H1 (cell line): ENCODE data around the gene ZNF423. TPM values are rescaled to one million over a fixed set of nuclear protein-coding genes. Genes with fewer than 3 reads are reported as not detected.

ENCODE experiments used
- CTCF ChIA-PET: fragments of 300-600 bp; sonication (Branson Sonifier 250); formaldehyde crosslinking; loops from one replicate; lab custom pipeline; 2021; ENCODE audit not compliant: partially characterized antibody; lab: Charles Lee
- POLR2A ChIA-PET: fragments of 300-600 bp; sonication (Branson Sonifier 250); formaldehyde crosslinking; loops from one replicate; lab custom pipeline; 2021; ENCODE audit warnings: inconsistent platforms; ENCODE audit not compliant: partially characterized antibody; lab: Charles Lee
- DNase-seq, 2 experiments: peaks; one replicate each; pipeline versions ENCODE4 v3.0.0 to v3.0.0-alpha.2; 2010 to 2022; ENCODE audit warnings: low spot score in 2 of 2, low read depth in 1 of 2, mixed read lengths in 1 of 2
- FAIRE-seq: peaks from 2 replicates; lab custom pipeline; 2011; peaks lifted over from hg19 to GRCh38; lab: Jason Lieb, UNC
- H2AFZ ChIP-seq: 2 replicates; pipeline ENCODE4 v1.8.1; 2012; ENCODE audit warnings: low read length, inconsistent platforms
- H2AK5ac ChIP-seq: 2 replicates; pipeline ENCODE4 v1.6.1; 2013; ENCODE audit warnings: low read depth, low read length
- H2BK120ac ChIP-seq: replicated peaks from 2 replicates; pipeline ENCODE3; 2013; ENCODE audit warnings: low read depth, low read length, inconsistent platforms
- H2BK12ac ChIP-seq: 2 replicates; pipeline ENCODE4 v1.6.1; 2013; ENCODE audit warnings: low read depth, low read length
- H2BK15ac ChIP-seq: 2 replicates; pipeline ENCODE4 v1.6.1; 2013; ENCODE audit warnings: low read length
- H2BK20ac ChIP-seq: 2 replicates; pipeline ENCODE4 v1.6.1; 2013; ENCODE audit warnings: low read length
- H2BK5ac ChIP-seq: 2 replicates; pipeline ENCODE4 v1.6.1; 2013; ENCODE audit warnings: low read depth, low read length
- H3K14ac ChIP-seq: 2 replicates; pipeline ENCODE4 v1.6.1; 2013; ENCODE audit warnings: inconsistent platforms; ENCODE audit not compliant: insufficient read length
- H3K18ac ChIP-seq: 2 replicates; pipeline ENCODE4 v1.6.1; 2013; ENCODE audit warnings: low read length; ENCODE audit errors: extremely low read depth
- H3K23ac ChIP-seq: 2 replicates; pipeline ENCODE4 v1.6.1; 2013; ENCODE audit warnings: inconsistent platforms; ENCODE audit not compliant: insufficient read length
- H3K23me2 ChIP-seq: 2 replicates; pipeline ENCODE4 v1.6.1; 2013; ENCODE audit warnings: low read depth, low read length
- H3K27ac ChIP-seq: 2 replicates; pipeline ENCODE4 v1.6.1; 2011; ENCODE audit warnings: low read depth, low read length, inconsistent platforms
- H3K27me3 ChIP-seq, 4 experiments: replicated peaks in 1 of 4; 1 replicate in 1 of 4; 2 replicates in 3 of 4; pipeline versions ENCODE4 v1.6.1 to v1.8.1; 2011 to 2013; ENCODE audit warnings: low read length in 3 of 4, mild to moderate bottlenecking in 3 of 4, inconsistent platforms in 2 of 4, mixed read lengths in 2 of 4, moderate library complexity in 1 of 4; ENCODE audit not compliant: control insufficient read depth in 3 of 4, insufficient read depth in 3 of 4; ENCODE audit errors: extremely low read depth in 1 of 4
- H3K36me3 ChIP-seq, 4 experiments: 2 replicates each; pipeline versions ENCODE4 v1.6.1 to v1.8.1; 2011 to 2013; ENCODE audit warnings: mild to moderate bottlenecking in 4 of 4, low read length in 3 of 4, moderate library complexity in 2 of 4, control low read depth in 1 of 4, inconsistent platforms in 1 of 4; ENCODE audit not compliant: insufficient read depth in 4 of 4, control insufficient read depth in 2 of 4
- H3K4ac ChIP-seq: replicated peaks from 2 replicates; pipeline ENCODE3; 2013; ENCODE audit warnings: low read length, low read depth, mixed read lengths, inconsistent platforms; ENCODE audit not compliant: insufficient read length
- H3K4me1 ChIP-seq, 4 experiments: replicated peaks in 1 of 4; 1 replicate in 1 of 4; 2 replicates in 3 of 4; pipeline versions ENCODE4 v1.6.1 to v1.8.1; 2011 to 2013; ENCODE audit warnings: low read length in 3 of 4, inconsistent platforms in 2 of 4, mixed read lengths in 1 of 4; ENCODE audit not compliant: insufficient read depth in 4 of 4, control insufficient read depth in 3 of 4
- H3K4me2 ChIP-seq, 2 experiments: 2 replicates each; pipeline versions ENCODE4 v1.6.1 to v1.8.1; 2011 to 2013; ENCODE audit warnings: low read depth in 2 of 2, low read length in 2 of 2, control low read depth in 1 of 2, inconsistent platforms in 1 of 2, mild to moderate bottlenecking in 1 of 2; ENCODE audit not compliant: insufficient read depth in 1 of 2
- H3K4me3 ChIP-seq, 4 experiments: fragments of 200-600, 300-600 bp in 1 of 4; sonication (generic), shearing (Covaris generic), sonication (Bioruptor Twin) in 1 of 4; 2 replicates each; pipeline versions ENCODE4 v1.5.1 to v1.8.1; 2011 to 2016; ENCODE audit warnings: low read length in 4 of 4, low read depth in 3 of 4, control low read depth in 2 of 4, inconsistent platforms in 2 of 4, mild to moderate bottlenecking in 2 of 4, mixed read lengths in 1 of 4, moderate library complexity in 1 of 4; ENCODE audit not compliant: insufficient read depth in 2 of 4; ENCODE audit errors: extremely low read depth in 1 of 4
- H3K56ac ChIP-seq: replicated peaks from 2 replicates; pipeline ENCODE3; 2013; ENCODE audit warnings: low read depth, mild to moderate bottlenecking, mixed read lengths, low read length, inconsistent platforms; ENCODE audit not compliant: insufficient read length
- H3K79me1 ChIP-seq: 2 replicates; pipeline ENCODE4 v1.6.1; 2013; ENCODE audit warnings: low read depth, low read length, control low read depth
- H3K79me2 ChIP-seq, 2 experiments: 2 replicates each; pipeline versions ENCODE4 v1.6.1 to v1.8.1; 2012 to 2013; ENCODE audit warnings: low read length in 2 of 2, mild to moderate bottlenecking in 2 of 2, inconsistent platforms in 1 of 2; ENCODE audit not compliant: insufficient read depth in 2 of 2, control insufficient read depth in 1 of 2
- H3K9ac ChIP-seq, 4 experiments: replicated peaks in 1 of 4; 1 replicate in 1 of 4; 2 replicates in 3 of 4; pipeline versions ENCODE4 v1.6.1 to v1.8.1; 2011 to 2013; ENCODE audit warnings: low read depth in 3 of 4, low read length in 3 of 4, control low read depth in 2 of 4, mild to moderate bottlenecking in 2 of 4, moderate library complexity in 2 of 4, inconsistent platforms in 1 of 4; ENCODE audit errors: extremely low read depth in 1 of 4
- H3K9me3 ChIP-seq, 2 experiments: 2 replicates each; pipeline versions ENCODE4 v1.6.1 to v1.8.1; 2012 to 2013; ENCODE audit warnings: mild to moderate bottlenecking in 2 of 2, moderate library complexity in 2 of 2, control low read depth in 1 of 2, inconsistent platforms in 1 of 2, low read depth in 1 of 2, low read length in 1 of 2, mixed read lengths in 1 of 2; ENCODE audit not compliant: insufficient read depth in 2 of 2
- H4K20me1 ChIP-seq, 2 experiments: replicated peaks in 1 of 2; 2 replicates each; pipeline versions ENCODE3 to v1.8.1; 2011 to 2013; ENCODE audit warnings: inconsistent platforms in 2 of 2, low read length in 2 of 2, mild to moderate bottlenecking in 1 of 2; ENCODE audit not compliant: insufficient read depth in 2 of 2, control insufficient read depth in 1 of 2
- H4K5ac ChIP-seq: 2 replicates; pipeline ENCODE4 v1.6.1; 2013; ENCODE audit warnings: low read length, low read depth, mixed read lengths, inconsistent platforms; ENCODE audit not compliant: insufficient read length
- H4K8ac ChIP-seq: 2 replicates; pipeline ENCODE4 v1.8.0; 2013; ENCODE audit warnings: mild to moderate bottlenecking, moderate library complexity, low read length, inconsistent platforms; ENCODE audit not compliant: insufficient read depth; ENCODE audit errors: extremely low read depth
- H4K91ac ChIP-seq: replicated peaks from 2 replicates; pipeline ENCODE3; 2013; ENCODE audit warnings: low read length, mixed read lengths, inconsistent platforms; ENCODE audit not compliant: insufficient read length
- ASH2L ChIP-seq: fragments of 200-600, 300-600 bp; sonication (generic); IDR thresholded peaks from one replicate; pipeline ENCODE4 v1.7.1; 2017; ENCODE audit warnings: low read length
- CBX5 ChIP-seq: fragments of 300-800, 300-1000 bp; sonication (generic); IDR thresholded peaks from 2 replicates; pipeline ENCODE4 v1.7.1; 2016; ENCODE audit warnings: antibody characterized with exemption, low read length, low read depth
- CHD1 ChIP-seq: IDR thresholded peaks from 2 replicates; pipeline ENCODE4 v1.6.1; 2012; ENCODE audit warnings: low read depth, low read length, improper control_type of control experiment
- CTBP2 ChIP-seq: IDR thresholded peaks from 2 replicates; pipeline ENCODE4 v1.7.0; 2011; ENCODE audit warnings: borderline replicate concordance, mild to moderate bottlenecking, moderate library complexity, mixed read lengths, low read length; ENCODE audit not compliant: insufficient read depth, insufficient read length
- RNF2 ChIP-seq: fragments of 200-900, 300-1000 bp; sonication (generic); IDR thresholded peaks from 2 replicates; pipeline ENCODE4 v1.7.1; 2016; ENCODE audit warnings: borderline replicate concordance, low read depth, mild to moderate bottlenecking, antibody characterized with exemption, low read length; ENCODE audit not compliant: poor library complexity, severe bottlenecking; ENCODE audit errors: missing control alignments
- SAP30 ChIP-seq: fragments of 300-600 bp; sonication (generic); IDR thresholded peaks from 2 replicates; pipeline ENCODE4 v1.7.1; 2012; ENCODE audit warnings: low read length, moderate library complexity, mild to moderate bottlenecking, inconsistent platforms; ENCODE audit not compliant: insufficient read depth, insufficient replicate concordance
- WGBS, 2 experiments: shearing (Covaris generic) in 1 of 2; methylation state at CpG; one replicate each; pipeline versions ENCODE4 v1.1.6 to v1.1.7; 2013 to 2015; ENCODE audit warnings: low lambda C conversion rate in 2 of 2, mixed read lengths in 2 of 2, inconsistent platforms in 1 of 2, low coverage in 1 of 2, missing lambda C conversion rate in 1 of 2; ENCODE audit not compliant: insufficient replicate concordance in 2 of 2, insufficient coverage in 1 of 2, insufficient read length in 1 of 2; ENCODE audit errors: extremely low coverage in 1 of 2, missing lambda C conversion rate in 1 of 2; 5-methylcytosine and 5-hydroxymethylcytosine counted together
- polyA plus RNA-seq, 7 experiments: library from polyadenylated mRNA; depleted of rRNA in 3 of 7; stranded (reverse) in 5 of 7; unstranded in 2 of 7; fragments of >200 nt in 5 of 7; fragments of 200-250 nt in 2 of 7; gene quantifications; 1 replicate in 5 of 7; 2 replicates in 1 of 7; 4 replicates in 1 of 7; pipeline versions ENCODE4 v1.2.1 to v1.2.3, GENCODE V29; 2011 to 2013; ENCODE audit warnings: missing spikeins in 2 of 7, mixed read lengths in 2 of 7
- total RNA-seq: library from RNA; stranded (reverse); fragmentation: NEBNext Ultra II Directional; extraction: Animal tissue kit (Norgen Biotek cat#: 25700); gene quantifications from 2 replicates; pipeline ENCODE4 v1.2.1, GENCODE V29; 2021

The ZNF423 gene
- total and polyA plus RNA-seq, 2 of the 8 experiments (the other 6 are each of a cell fraction or from before 2014, with no cell fraction given), result 38.2 to 52.3 TPM

- no peaks in the 10 kb centered on the region for H3K79me2 ChIP-seq
- H2BK20ac ChIP-seq, result no peak overlapping the region
- H3K27me3 ChIP-seq, result no peaks in the 10 kb centered on the region; a peak in 2 of 7 replicates
- no peak overlapping the region for H3K9ac ChIP-seq
- H3K56ac ChIP-seq, result no peak overlapping the region
- no peak overlapping the region for H2BK15ac ChIP-seq
- WGBS, 2 experiments, result 89% methylated on average over 5 of the region's 5 CpGs; no CpG with 5 or more reads in 1 of the 2 experiments
- no peak overlapping the region for H2BK120ac ChIP-seq
- no peak overlapping the region for H3K4ac ChIP-seq
- CTCF ChIA-PET, result interaction anchor here (0.6 to 1.7 kb wide), 2 partner anchors 18 to 363 kb away, joined by 3 to 4 read pairs; no protein-coding TSS in a partner anchor
- H3K4me2 ChIP-seq, result no peak overlapping the region
- no peak overlapping the region for H4K8ac ChIP-seq
- POLR2A ChIA-PET, result no interaction called here
- DNase-seq, result no peak
- no peaks in the 10 kb centered on the region for H3K9me3 ChIP-seq
- H2BK5ac ChIP-seq, result no peak overlapping the region
- no peak overlapping the region for H3K18ac ChIP-seq
- H4K20me1 ChIP-seq, result no peaks in the 10 kb centered on the region
- H4K91ac ChIP-seq, result peak overlapping the region; percentile 22
- H3K27ac ChIP-seq, result no peak overlapping the region
- H4K5ac ChIP-seq, result no peak overlapping the region
- no peak overlapping the region for H2AK5ac ChIP-seq
- no peak for TF ChIP-seq CBX5
- no peak for TF ChIP-seq CTBP2
- no peak for TF ChIP-seq RNF2
- no peak for TF ChIP-seq CHD1
- no peak for TF ChIP-seq ASH2L
- no peak for TF ChIP-seq SAP30
- TF ChIP-seq, all 59 proteins: peak for 0
- Histone ChIP-seq H2BK12ac (no peak overlapping the region), H3K23me2 (no peaks in the 10 kb centered on the region), H3K36me3 (no peaks in the 10 kb centered on the region), H3K14ac (no peak overlapping the region), H3K4me1 (no peaks in the 10 kb centered on the region; a peak in 2 of 7 replicates), H2AFZ (no peak overlapping the region), H3K23ac (no peak overlapping the region), H3K4me3 (no peak overlapping the region), H3K79me1 (no peaks in the 10 kb centered on the region)
- FAIRE-seq, result no peak
These were observed 397.1 kb downstream of the ZNF423 start for GRCh38 chr16:49458656-49459445.
